ENCODE results near the gene EIF1B. TPM values are rescaled to one million over a fixed set of nuclear protein-coding genes. Genes with fewer than 3 reads are reported as not detected.

EIF1B gene
- total RNA-seq, 1 experiment from 2014 or later = 39.9 TPM

DNA sequence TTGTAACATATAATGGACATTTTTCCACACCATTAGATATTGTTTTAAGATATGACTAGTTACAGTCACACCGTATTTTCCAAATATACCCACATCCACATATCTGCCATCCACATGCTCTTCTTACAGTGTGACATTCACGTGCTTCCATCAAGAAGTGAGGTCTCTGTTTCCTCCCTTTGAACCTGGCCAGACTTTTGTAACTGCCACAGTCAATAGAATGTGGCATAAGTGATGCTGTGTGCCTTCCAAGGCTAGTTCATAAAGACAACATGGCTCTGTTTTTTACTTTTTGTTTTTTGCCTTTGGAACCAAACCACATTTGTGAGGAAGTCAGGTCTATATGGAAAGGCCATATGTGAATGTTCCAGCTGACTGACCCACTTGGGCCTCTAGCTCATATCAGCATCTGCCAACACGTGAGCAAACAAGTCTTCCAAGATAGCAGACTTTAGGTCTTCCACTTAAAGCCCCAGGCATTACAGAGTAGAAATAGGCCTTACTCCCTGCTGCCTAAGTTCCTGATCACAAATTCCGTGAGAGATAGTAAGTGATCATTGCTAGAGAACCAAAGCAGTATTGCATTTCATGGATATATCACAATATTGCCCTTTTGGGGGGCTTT, 27.1 kb downstream of the EIF1B start:
- Histone ChIP-seq H3K4me2 (no peak overlapping the region), H3K9me2 (ENCODE audit: insufficient read depth) (no peaks in the 10 kb centered on the region), H3F3A (ENCODE audit: insufficient read depth, low read depth) (no peaks in the 10 kb centered on the region), H3K36me3 (ENCODE audit: low read depth) (no peaks in the 10 kb centered on the region), H3K27me3 (ENCODE audit: insufficient read depth, low read depth) (no peaks in the 10 kb centered on the region), H3K4me1 (replicated peaks; ENCODE audit: insufficient read depth) (no peaks in the 10 kb centered on the region), H2AFZ (no peak overlapping the region), H4K20me1 (ENCODE audit: insufficient read depth) (no peaks in the 10 kb centered on the region), H3K9me3 (ENCODE audit: insufficient read depth, low read depth) (no peaks in the 10 kb centered on the region), H3K79me2 (ENCODE audit: low read depth) (no peaks in the 10 kb centered on the region), H3K27ac (no peak overlapping the region), H3K4me3 (no peak overlapping the region)
- TF ChIP-seq, protein P1, sequence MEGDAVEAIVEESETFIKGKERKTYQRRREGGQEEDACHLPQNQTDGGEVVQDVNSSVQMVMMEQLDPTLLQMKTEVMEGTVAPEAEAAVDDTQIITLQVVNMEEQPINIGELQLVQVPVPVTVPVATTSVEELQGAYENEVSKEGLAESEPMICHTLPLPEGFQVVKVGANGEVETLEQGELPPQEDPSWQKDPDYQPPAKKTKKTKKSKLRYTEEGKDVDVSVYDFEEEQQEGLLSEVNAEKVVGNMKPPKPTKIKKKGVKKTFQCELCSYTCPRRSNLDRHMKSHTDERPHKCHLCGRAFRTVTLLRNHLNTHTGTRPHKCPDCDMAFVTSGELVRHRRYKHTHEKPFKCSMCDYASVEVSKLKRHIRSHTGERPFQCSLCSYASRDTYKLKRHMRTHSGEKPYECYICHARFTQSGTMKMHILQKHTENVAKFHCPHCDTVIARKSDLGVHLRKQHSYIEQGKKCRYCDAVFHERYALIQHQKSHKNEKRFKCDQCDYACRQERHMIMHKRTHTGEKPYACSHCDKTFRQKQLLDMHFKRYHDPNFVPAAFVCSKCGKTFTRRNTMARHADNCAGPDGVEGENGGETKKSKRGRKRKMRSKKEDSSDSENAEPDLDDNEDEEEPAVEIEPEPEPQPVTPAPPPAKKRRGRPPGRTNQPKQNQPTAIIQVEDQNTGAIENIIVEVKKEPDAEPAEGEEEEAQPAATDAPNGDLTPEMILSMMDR (conservative IDR thresholded peaks at IDR 0.05) = no peak
- DNase-seq = no peak
- POLR2A ChIA-PET (ENCODE audit: unreplicated experiment) = no interaction called here
- intact Hi-C loops (cut with micrococcal nuclease; ENCODE audit: unreplicated experiment) = no loop called here
- CTCF ChIA-PET = no interaction called here
- BruUV-seq (replicated peaks) = no TSS peak

- TF ChIP-seq, protein P1 (conservative IDR thresholded peaks at IDR 0.05) = no peak
- TF ChIP-seq EZH2 (IDR thresholded peaks at IDR 0.05; ENCODE audit: low read depth) = no peak
- intact Hi-C loops (cut with micrococcal nuclease; ENCODE audit: unreplicated experiment) = no loop called here
- H3K27ac ChIP-seq = no peak overlapping the region
- H3K79me2 ChIP-seq (ENCODE audit: low read depth) = no peaks in the 10 kb centered on the region
- no peaks in the 10 kb centered on the region for H3K4me1 ChIP-seq (replicated peaks; ENCODE audit: insufficient read depth)
- no peaks in the 10 kb centered on the region for H3K36me3 ChIP-seq (ENCODE audit: low read depth)
- no peak overlapping the region for H3K4me3 ChIP-seq
- no peak overlapping the region for H3K4me2 ChIP-seq
- no peaks in the 10 kb centered on the region for H4K20me1 ChIP-seq (ENCODE audit: insufficient read depth)
- no peaks in the 10 kb centered on the region for H3K9me3 ChIP-seq (ENCODE audit: insufficient read depth, low read depth)
- H2AFZ ChIP-seq = no peak overlapping the region
- no peaks in the 10 kb centered on the region for H3F3A ChIP-seq (ENCODE audit: insufficient read depth, low read depth)
- BruUV-seq (replicated peaks) = no TSS peak
- no peaks in the 10 kb centered on the region for H3K27me3 ChIP-seq (ENCODE audit: insufficient read depth, low read depth)
- no peak for DNase-seq
- ChIA-PET POLR2A (ENCODE audit: unreplicated experiment) (no interaction called here), CTCF (no interaction called here)
- H3K9me2 ChIP-seq (ENCODE audit: insufficient read depth) = no peaks in the 10 kb centered on the region
Measured at GRCh38 chr3:40337136-40338108, 27.9 kb downstream of the EIF1B start.

DNA sequence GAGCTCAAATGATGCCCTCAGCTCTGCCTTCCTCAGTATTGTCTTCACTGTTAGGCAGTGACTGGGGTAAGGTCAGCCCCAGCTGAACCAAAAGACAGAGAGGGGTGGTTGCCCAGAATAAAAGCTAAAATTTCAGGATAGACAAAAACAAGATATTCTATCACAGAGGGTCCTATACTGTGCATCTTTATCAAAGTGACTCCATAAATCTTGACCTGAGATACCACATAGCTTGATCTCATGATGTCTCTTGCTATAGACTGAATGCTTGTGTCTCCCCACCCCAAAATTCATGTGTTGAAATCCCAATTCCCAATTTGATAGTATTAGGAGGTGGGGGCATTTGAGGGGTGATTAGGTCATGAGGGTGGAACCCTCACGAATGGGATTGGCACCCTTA, 30.4 kb downstream of the EIF1B start:
- no peak overlapping the region for H3K4me2 ChIP-seq
- no peak for TF ChIP-seq EZH2 (IDR thresholded peaks at IDR 0.05; ENCODE audit: low read depth)
- TF ChIP-seq, protein P1 (conservative IDR thresholded peaks at IDR 0.05) = no peak
- H3K27ac ChIP-seq = no peak overlapping the region
- H2AFZ ChIP-seq = no peak overlapping the region
- no peaks in the 10 kb centered on the region for H3K36me3 ChIP-seq (ENCODE audit: low read depth)
- intact Hi-C loops (cut with micrococcal nuclease; ENCODE audit: unreplicated experiment) = no loop called here
- BruUV-seq (replicated peaks) = no TSS peak
- H3K79me2 ChIP-seq (ENCODE audit: low read depth) = no peaks in the 10 kb centered on the region
- no peaks in the 10 kb centered on the region for H3K9me2 ChIP-seq (ENCODE audit: insufficient read depth)
- no peaks in the 10 kb centered on the region for H3K27me3 ChIP-seq (ENCODE audit: insufficient read depth, low read depth)
- H3K4me3 ChIP-seq = no peak overlapping the region
- H4K20me1 ChIP-seq (ENCODE audit: insufficient read depth) = no peaks in the 10 kb centered on the region
- CTCF ChIA-PET = no interaction called here
- POLR2A ChIA-PET (ENCODE audit: unreplicated experiment) = no interaction called here
- H3K4me1 ChIP-seq (replicated peaks; ENCODE audit: insufficient read depth) = no peaks in the 10 kb centered on the region
- H3K9me3 ChIP-seq (ENCODE audit: insufficient read depth, low read depth) = no peaks in the 10 kb centered on the region
- no peak for DNase-seq
- H3F3A ChIP-seq (ENCODE audit: insufficient read depth, low read depth) = no peaks in the 10 kb centered on the region

Data from PC-9 (cell line).